MM.1S (cell line): ENCODE measurements around the gene KLHL15.

ENCODE experiments used
- DNase-seq: peaks from one replicate; pipeline ENCODE4 v3.0.0-alpha.2; 2015
- H2AFZ ChIP-seq: fragments of 300-600 bp; sonication (generic); 2 replicates; pipeline ENCODE4 v1.6.0; 2016; ENCODE audit warnings: antibody characterized with exemption, low read length
- H3F3A ChIP-seq: fragments of 300-600 bp; sonication (generic); 2 replicates; pipeline ENCODE4 v1.6.1; 2016; ENCODE audit warnings: mild to moderate bottlenecking, antibody characterized with exemption, low read length, moderate library complexity, mixed read lengths; ENCODE audit not compliant: insufficient read depth
- H3K27ac ChIP-seq: fragments of 300-600 bp; sonication (generic); 2 replicates; pipeline ENCODE4 v1.5.1; 2016; ENCODE audit warnings: mild to moderate bottlenecking, low read length
- H3K27me3 ChIP-seq: fragments of 300-600 bp; sonication (generic); replicated peaks from 2 replicates; pipeline ENCODE4 v1.6.0; 2016; ENCODE audit warnings: low read length; ENCODE audit not compliant: insufficient read depth
- H3K36me3 ChIP-seq: fragments of 300-600 bp; sonication (generic); replicated peaks from 2 replicates; pipeline ENCODE4 v1.6.1; 2016; ENCODE audit warnings: mild to moderate bottlenecking, low read length, mixed read lengths; ENCODE audit not compliant: insufficient read depth
- H3K4me1 ChIP-seq: fragments of 300-600 bp; sonication (generic); 2 replicates; pipeline ENCODE4 v1.6.1; 2016; ENCODE audit warnings: low read length, mixed read lengths
- H3K4me2 ChIP-seq: fragments of 300-600 bp; sonication (generic); 2 replicates; pipeline ENCODE4 v1.6.0; 2016; ENCODE audit warnings: low read depth, low read length
- H3K4me3 ChIP-seq: fragments of 300-600 bp; sonication (generic); 2 replicates; pipeline ENCODE4 v1.5.1; 2016; ENCODE audit warnings: low read length, mixed read lengths
- H3K79me2 ChIP-seq: fragments of 300-600 bp; sonication (generic); 2 replicates; pipeline ENCODE4 v1.6.1; 2016; ENCODE audit warnings: mixed run types, low read length, mixed read lengths
- H3K9ac ChIP-seq: fragments of 300-600 bp; sonication (generic); 2 replicates; pipeline ENCODE4 v1.6.1; 2016; ENCODE audit warnings: low read length, mixed read lengths
- H3K9me2 ChIP-seq: fragments of 300-600 bp; sonication (generic); replicated peaks from 2 replicates; pipeline ENCODE4 v1.6.1; 2016; ENCODE audit warnings: mild to moderate bottlenecking, low read length, mixed read lengths; ENCODE audit not compliant: insufficient read depth
- H3K9me3 ChIP-seq: fragments of 300-600 bp; sonication (generic); replicated peaks from 2 replicates; pipeline ENCODE4 v1.6.1; 2016; ENCODE audit warnings: mild to moderate bottlenecking, low read length, mixed read lengths; ENCODE audit not compliant: insufficient read depth
- H4K20me1 ChIP-seq: fragments of 300-600 bp; sonication (generic); 2 replicates; pipeline ENCODE4 v1.6.1; 2016; ENCODE audit warnings: mild to moderate bottlenecking, low read length, moderate library complexity, mixed read lengths; ENCODE audit not compliant: insufficient read depth
- EZH2 ChIP-seq: fragments of 300-600 bp; sonication (generic); optimal IDR thresholded peaks from 2 replicates; pipeline ENCODE3; 2017; ENCODE audit warnings: low read depth, mild to moderate bottlenecking, antibody characterized with exemption, low read length, mixed read lengths
- EZH2phosphoT487 ChIP-seq: fragments of 300-600 bp; sonication (generic); IDR thresholded peaks from 2 replicates; pipeline ENCODE4 v1.6.1; 2018; ENCODE audit warnings: antibody characterized with exemption, low read length
- TF ChIP-seq, protein P1 (sequence below): fragments of 300-600 bp; sonication (generic); IDR thresholded peaks from 2 replicates; pipeline ENCODE4 v1.5.1; 2016; ENCODE audit warnings: antibody characterized with exemption, low read length, mixed read lengths

Gene KLHL15

DNA sequence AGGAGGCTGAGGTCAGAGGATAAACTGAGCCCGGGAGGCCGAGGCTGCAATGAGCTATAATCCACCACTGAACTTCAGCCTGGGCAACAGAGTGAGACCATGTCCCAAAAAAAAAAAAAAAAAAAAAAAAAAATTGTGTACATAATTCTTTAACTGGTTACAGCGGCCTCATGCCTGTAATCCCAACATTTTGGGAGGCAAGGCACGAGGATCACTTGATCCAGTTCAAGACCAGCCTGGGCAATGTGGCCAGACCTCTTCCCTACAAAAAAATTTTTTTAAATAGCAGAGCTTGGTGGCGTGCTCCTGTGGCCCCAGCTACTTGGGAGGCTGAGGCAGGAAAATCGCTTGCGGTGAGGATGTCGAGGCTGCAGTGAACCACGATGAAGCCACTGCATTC lies 9.3 kb downstream of the KLHL15 start:
- no peak for TF ChIP-seq EZH2
- TF ChIP-seq, protein P1, sequence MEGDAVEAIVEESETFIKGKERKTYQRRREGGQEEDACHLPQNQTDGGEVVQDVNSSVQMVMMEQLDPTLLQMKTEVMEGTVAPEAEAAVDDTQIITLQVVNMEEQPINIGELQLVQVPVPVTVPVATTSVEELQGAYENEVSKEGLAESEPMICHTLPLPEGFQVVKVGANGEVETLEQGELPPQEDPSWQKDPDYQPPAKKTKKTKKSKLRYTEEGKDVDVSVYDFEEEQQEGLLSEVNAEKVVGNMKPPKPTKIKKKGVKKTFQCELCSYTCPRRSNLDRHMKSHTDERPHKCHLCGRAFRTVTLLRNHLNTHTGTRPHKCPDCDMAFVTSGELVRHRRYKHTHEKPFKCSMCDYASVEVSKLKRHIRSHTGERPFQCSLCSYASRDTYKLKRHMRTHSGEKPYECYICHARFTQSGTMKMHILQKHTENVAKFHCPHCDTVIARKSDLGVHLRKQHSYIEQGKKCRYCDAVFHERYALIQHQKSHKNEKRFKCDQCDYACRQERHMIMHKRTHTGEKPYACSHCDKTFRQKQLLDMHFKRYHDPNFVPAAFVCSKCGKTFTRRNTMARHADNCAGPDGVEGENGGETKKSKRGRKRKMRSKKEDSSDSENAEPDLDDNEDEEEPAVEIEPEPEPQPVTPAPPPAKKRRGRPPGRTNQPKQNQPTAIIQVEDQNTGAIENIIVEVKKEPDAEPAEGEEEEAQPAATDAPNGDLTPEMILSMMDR, result no peak
- TF ChIP-seq EZH2phosphoT487, result no peak
- Histone ChIP-seq H3K79me2 (peaks cover 53% of the 10 kb centered on the region), H3K9me2 (no peaks in the 10 kb centered on the region), H3K4me3 (no peak overlapping the region), H3K36me3 (no peaks in the 10 kb centered on the region), H4K20me1 (no peaks in the 10 kb centered on the region), H2AFZ (no peak overlapping the region), H3K4me2 (no peak overlapping the region), H3K4me1 (no peaks in the 10 kb centered on the region), H3F3A (no peaks in the 10 kb centered on the region), H3K27me3 (no peaks in the 10 kb centered on the region), H3K9me3 (no peaks in the 10 kb centered on the region), H3K9ac (no peak overlapping the region), H3K27ac (no peak overlapping the region)
- no peak for DNase-seq

DNA sequence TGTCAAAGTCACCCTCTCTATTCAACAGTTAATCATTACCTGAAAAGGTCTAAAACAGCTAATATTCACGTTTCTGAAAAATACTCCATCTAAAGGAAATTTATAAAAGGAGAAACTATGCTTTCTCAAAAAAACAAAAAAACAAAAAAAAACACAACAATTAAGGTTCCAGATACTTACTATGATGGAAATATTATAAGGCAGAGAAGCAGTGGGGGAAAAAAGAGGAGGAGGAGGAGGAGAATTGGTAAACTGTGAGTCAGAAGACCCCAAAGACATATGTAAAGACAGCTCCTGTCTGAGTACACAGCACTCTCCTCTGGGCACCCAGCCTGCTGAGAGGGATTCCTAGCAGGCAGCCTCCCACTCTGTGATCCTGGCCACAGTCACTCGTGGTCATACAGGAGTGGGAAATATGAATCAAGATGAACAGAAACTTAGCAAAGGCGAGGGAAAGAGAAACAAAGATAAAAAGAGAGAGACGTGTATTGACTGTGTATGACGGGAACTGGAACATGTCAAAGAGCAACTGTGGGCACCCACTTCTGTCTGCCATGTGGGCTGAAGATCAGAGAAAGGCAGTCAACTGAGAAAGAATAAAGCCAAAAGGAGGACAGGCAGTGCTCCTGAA lies 12.5 kb downstream of the KLHL15 start:
- H3K79me2 ChIP-seq, result peaks cover 42% of the 10 kb centered on the region
- DNase-seq, result no peak
- no peaks in the 10 kb centered on the region for H3F3A ChIP-seq
- no peaks in the 10 kb centered on the region for H3K27me3 ChIP-seq
- H3K4me3 ChIP-seq, result no peak overlapping the region
- H3K9ac ChIP-seq, result no peak overlapping the region
- no peaks in the 10 kb centered on the region for H4K20me1 ChIP-seq
- H3K36me3 ChIP-seq, result no peaks in the 10 kb centered on the region
- no peak overlapping the region for H3K4me2 ChIP-seq
- H3K27ac ChIP-seq, result no peak overlapping the region
- no peaks in the 10 kb centered on the region for H3K4me1 ChIP-seq
- no peak overlapping the region for H2AFZ ChIP-seq
- TF ChIP-seq, protein P1, result no peak
- TF ChIP-seq EZH2phosphoT487, result no peak
- no peak for TF ChIP-seq EZH2
- no peaks in the 10 kb centered on the region for H3K9me2 ChIP-seq
- no peaks in the 10 kb centered on the region for H3K9me3 ChIP-seq

DNA sequence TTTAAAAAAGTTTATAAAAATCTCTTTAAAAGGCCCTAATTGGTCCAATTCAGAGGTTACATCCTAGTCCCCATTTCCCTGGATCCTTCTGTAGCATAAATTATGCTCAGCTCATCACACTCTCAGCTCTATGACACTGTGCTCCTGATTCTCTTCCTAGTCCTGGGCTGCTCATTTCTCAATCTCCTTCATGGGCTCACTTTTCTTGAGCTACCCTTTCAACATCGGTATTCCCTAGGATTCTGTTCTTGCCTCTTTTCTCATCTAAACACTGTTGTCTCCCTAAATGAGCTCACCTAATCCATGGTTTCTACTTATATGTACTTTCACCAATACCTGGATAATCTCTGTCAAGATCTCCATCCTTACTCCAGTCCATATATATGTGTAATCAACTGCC lies 14.7 kb downstream of the KLHL15 start:
- Histone ChIP-seq H3K36me3 (no peaks in the 10 kb centered on the region), H3K4me1 (no peaks in the 10 kb centered on the region), H3K27ac (no peak overlapping the region), H3K79me2 (peaks cover 34% of the 10 kb centered on the region), H3K9me2 (no peaks in the 10 kb centered on the region), H2AFZ (no peak overlapping the region), H3K4me3 (no peak overlapping the region), H3F3A (no peaks in the 10 kb centered on the region), H3K9me3 (no peaks in the 10 kb centered on the region), H4K20me1 (no peaks in the 10 kb centered on the region), H3K4me2 (no peak overlapping the region), H3K9ac (no peak overlapping the region), H3K27me3 (no peaks in the 10 kb centered on the region)
- no peak for DNase-seq
- TF ChIP-seq EZH2phosphoT487 (no peak), EZH2 (no peak)
- TF ChIP-seq, protein P1, result no peak
